SK-N-MC (cell line): Measurements from ENCODE around the gene ZNF474.

Source experiments
- EZH2 ChIP-seq: fragments of 200-600 bp; sonication (generic); IDR thresholded peaks from one replicate; pipeline ENCODE4 v1.6.1; 2017; ENCODE audit warnings: antibody characterized with exemption
- POLR2AphosphoS5 ChIP-seq: IDR thresholded peaks from 2 replicates; pipeline ENCODE4 v1.6.1; 2012; ENCODE audit warnings: mild to moderate bottlenecking, low read depth, low read length, borderline replicate concordance

DNA sequence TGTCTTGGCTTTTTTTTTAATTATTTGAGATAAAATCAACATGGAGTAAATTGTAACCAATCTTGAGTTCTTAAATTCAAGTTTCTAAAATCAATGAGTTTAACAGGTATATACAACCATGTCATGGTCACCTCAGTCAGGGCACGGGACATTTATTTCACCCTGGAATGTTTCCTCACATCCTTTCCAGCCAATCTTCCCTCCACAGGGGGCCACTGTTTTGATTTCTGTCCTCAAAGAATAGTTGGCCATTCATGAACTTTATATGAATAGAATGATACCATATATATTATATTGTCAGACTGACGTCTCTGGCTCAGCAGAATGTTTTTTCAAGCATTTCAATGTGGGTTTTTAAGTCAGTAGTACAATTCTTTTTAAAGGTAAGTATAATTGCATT is 806 bp downstream of the ZNF474 start:
- TF ChIP-seq EZH2: no peak
- TF ChIP-seq POLR2AphosphoS5: no peak
